ENCODE measurements around the gene CORO2B. TPM values are rescaled to one million over a fixed set of nuclear protein-coding genes. Genes with fewer than 3 reads are reported as not detected.
"Not testable (repeated sequence)": the region's sequence is repeated elsewhere in the genome, so short reads cannot be mapped to it uniquely, and the experiment has no call there.

The CORO2B gene
- total and polyA plus RNA-seq, 4 donors = 15.9 to 53.6 (median 33.2) TPM

DNA sequence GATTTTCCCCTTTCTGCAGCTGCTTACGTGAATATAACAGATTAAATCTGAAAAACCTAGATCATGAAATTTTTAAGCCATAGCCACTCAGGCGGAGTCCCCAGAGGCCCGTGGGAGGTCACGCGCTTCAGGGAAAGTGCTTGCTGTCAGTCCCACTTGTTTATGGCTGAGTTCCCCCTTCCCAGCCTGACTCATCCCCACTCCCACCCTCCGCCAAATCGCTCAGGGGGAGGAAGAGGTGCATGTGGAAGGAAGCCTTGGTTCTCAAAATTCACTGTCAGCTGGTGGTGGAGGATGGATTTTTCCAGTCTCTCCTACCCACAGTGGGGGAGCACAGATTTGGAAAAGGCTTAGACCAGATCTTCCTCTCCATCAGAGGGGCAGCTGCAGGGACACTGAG is 67.4 kb downstream of the CORO2B start:
- Histone ChIP-seq H3K4me1 (ENCODE audit: control insufficient read depth, insufficient read depth, low read length) (peaks cover 24% of the 10 kb centered on the region), H3K4me3 (ENCODE audit: low read depth, low read length) (no peak overlapping the region), H3K36me3 (ENCODE audit: control insufficient read depth, insufficient read depth, low read length) (peaks cover 21% of the 10 kb centered on the region), H3K27ac (ENCODE audit: low read depth, low read length) (no peak overlapping the region), H3K27me3 (ENCODE audit: control insufficient read depth, insufficient read depth, low read length) (no peaks in the 10 kb centered on the region), H3K9me3 (ENCODE audit: control insufficient read depth, insufficient read depth, low read length) (no peaks in the 10 kb centered on the region)
- WGBS (ENCODE audit: insufficient coverage) = 89% methylated on average over 2 of the region's 7 CpGs
- no peak for DNase-seq (ENCODE audit: low read depth in 4 of 6, low spot score in 6 of 6)

- H3K27ac ChIP-seq (ENCODE audit: low read depth, low read length) = no peak overlapping the region
Measured at GRCh38 chr15:68646696-68647095, 67.9 kb downstream of the CORO2B start.

GRCh38 chr15:68647361-68647760 is 68.6 kb downstream of the CORO2B start:
- not testable (repeated sequence) for H3K4me3 ChIP-seq (ENCODE audit: low read depth, low read length); DNase-seq (ENCODE audit: low read depth in 4 of 6, low spot score in 6 of 6); H3K27ac ChIP-seq (ENCODE audit: low read depth, low read length); H3K9me3 ChIP-seq (ENCODE audit: control insufficient read depth, insufficient read depth, low read length); H3K27me3 ChIP-seq (ENCODE audit: control insufficient read depth, insufficient read depth, low read length)
- peaks cover 26% of the 10 kb centered on the region for H3K4me1 ChIP-seq (ENCODE audit: control insufficient read depth, insufficient read depth, low read length)
- 100% methylated on average over 4 of the region's 13 CpGs for WGBS (ENCODE audit: insufficient coverage)
- peaks cover 19% of the 10 kb centered on the region for H3K36me3 ChIP-seq (ENCODE audit: control insufficient read depth, insufficient read depth, low read length)

More at GRCh38 chr15:68646696-68647095, 67.9 kb downstream of the CORO2B start:
- Histone ChIP-seq H3K36me3 (ENCODE audit: control insufficient read depth, insufficient read depth, low read length) (peaks cover 21% of the 10 kb centered on the region), H3K4me1 (ENCODE audit: control insufficient read depth, insufficient read depth, low read length) (peaks cover 24% of the 10 kb centered on the region), H3K9me3 (ENCODE audit: control insufficient read depth, insufficient read depth, low read length) (no peaks in the 10 kb centered on the region), H3K4me3 (ENCODE audit: low read depth, low read length) (no peak overlapping the region), H3K27me3 (ENCODE audit: control insufficient read depth, insufficient read depth, low read length) (no peaks in the 10 kb centered on the region)
- WGBS (ENCODE audit: insufficient coverage) = 77% methylated on average over 3 of the region's 5 CpGs
- no peak for DNase-seq (ENCODE audit: low read depth in 4 of 6, low spot score in 6 of 6)

DNA sequence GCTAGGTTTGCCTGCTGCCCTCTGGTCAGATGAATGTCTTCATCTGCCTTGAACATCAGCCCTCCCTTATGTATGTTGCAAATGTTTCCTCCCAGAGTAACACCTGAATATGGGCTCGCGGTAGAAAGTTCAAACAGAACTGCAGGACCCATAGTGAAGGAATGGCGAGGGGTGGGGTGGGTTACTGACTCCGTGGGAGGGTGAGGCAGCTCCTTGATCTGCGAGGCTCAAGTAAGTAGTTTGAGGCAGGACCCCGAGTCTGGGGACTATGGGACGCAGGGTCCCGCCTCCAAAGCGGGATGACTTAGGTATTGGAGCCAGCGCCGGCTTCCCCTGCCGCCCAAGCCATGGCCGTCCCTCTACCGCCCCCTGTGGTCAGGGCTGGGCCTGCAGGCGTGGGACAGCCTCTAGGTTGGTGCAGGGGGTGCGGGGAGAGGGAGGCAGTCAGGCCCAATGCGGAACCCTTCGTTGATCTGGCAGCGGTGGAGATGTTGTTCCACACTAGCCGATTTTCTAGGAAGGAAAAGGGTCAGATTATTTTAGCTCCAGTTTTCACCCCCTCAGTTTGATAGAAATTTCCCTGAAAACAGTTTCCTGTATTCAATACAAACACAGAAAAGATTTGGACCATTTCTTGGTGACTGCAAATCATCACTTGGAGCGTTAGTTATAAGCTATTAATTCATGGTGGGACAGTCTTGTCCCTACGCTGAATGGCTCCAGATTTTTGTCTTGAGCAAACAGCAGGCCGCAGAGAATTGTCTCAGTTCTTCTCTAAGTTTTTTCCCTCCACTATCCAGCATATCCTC is 72.3 kb downstream of the CORO2B start:
- WGBS (ENCODE audit: insufficient coverage) = 49% methylated on average over 18 of the region's 23 CpGs
- peak overlapping the region; percentile 80 for H3K27ac ChIP-seq (ENCODE audit: low read depth, low read length)
- no peak for DNase-seq (ENCODE audit: low read depth in 4 of 6, low spot score in 6 of 6)
- peaks cover 11% of the 10 kb centered on the region for H3K36me3 ChIP-seq (ENCODE audit: control insufficient read depth, insufficient read depth, low read length)
- peaks cover 50% of the 10 kb centered on the region for H3K4me1 ChIP-seq (ENCODE audit: control insufficient read depth, insufficient read depth, low read length)
- H3K4me3 ChIP-seq (ENCODE audit: low read depth, low read length) = no peak overlapping the region
- H3K27me3 ChIP-seq (ENCODE audit: control insufficient read depth, insufficient read depth, low read length) = no peaks in the 10 kb centered on the region
- H3K9me3 ChIP-seq (ENCODE audit: control insufficient read depth, insufficient read depth, low read length) = no peaks in the 10 kb centered on the region

DNA sequence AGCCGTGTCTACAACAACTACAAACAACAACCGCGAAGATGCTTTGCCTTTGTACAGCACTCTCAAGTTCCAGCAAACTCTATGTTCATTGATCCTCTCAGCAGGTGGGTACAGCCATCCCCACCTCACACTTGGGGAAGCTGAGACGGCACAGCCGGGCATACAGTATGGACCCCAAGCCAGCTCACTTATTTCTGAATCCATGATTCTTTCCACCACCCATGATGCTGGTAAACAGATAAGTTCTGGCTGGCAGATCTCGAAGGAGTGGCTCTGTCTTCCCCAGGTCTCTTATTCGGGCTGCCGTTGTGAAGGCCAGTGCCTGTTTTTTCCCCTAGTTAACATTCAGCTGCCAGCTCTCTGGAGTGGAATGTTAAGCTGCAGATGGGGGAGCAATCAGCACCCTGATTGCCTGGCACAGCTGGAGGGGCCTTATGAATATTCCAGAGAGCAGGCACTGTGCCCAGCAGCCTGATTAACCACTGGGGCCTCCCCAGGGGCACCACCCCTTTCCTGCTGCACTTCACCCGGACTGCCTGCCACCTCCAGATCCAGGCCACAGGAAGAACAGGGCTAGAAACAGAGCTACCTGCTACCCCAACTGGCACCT is 73.2 kb downstream of the CORO2B start:
- Histone ChIP-seq H3K4me3 (ENCODE audit: low read depth, low read length) (no peak overlapping the region), H3K36me3 (ENCODE audit: control insufficient read depth, insufficient read depth, low read length) (peaks cover 4% of the 10 kb centered on the region), H3K27ac (ENCODE audit: low read depth, low read length) (peak overlapping the region; percentile 80), H3K27me3 (ENCODE audit: control insufficient read depth, insufficient read depth, low read length) (no peaks in the 10 kb centered on the region), H3K4me1 (ENCODE audit: control insufficient read depth, insufficient read depth, low read length) (peaks cover 50% of the 10 kb centered on the region), H3K9me3 (ENCODE audit: control insufficient read depth, insufficient read depth, low read length) (no peaks in the 10 kb centered on the region)
- 27% methylated on average over 9 of the region's 9 CpGs for WGBS (ENCODE audit: insufficient coverage)
- peak in 2 of 6 donors; percentile 83 to 90 for DNase-seq (ENCODE audit: low read depth in 4 of 6, low spot score in 6 of 6)

GRCh38 chr15:68653031-68653635 is 74.3 kb downstream of the CORO2B start:
- H3K4me3 ChIP-seq (ENCODE audit: low read depth, low read length) = no peak overlapping the region
- peaks cover 53% of the 10 kb centered on the region for H3K4me1 ChIP-seq (ENCODE audit: control insufficient read depth, insufficient read depth, low read length)
- 82% methylated on average over 5 of the region's 6 CpGs for WGBS (ENCODE audit: insufficient coverage)
- no peak for DNase-seq (ENCODE audit: low read depth in 4 of 6, low spot score in 6 of 6)
- H3K27me3 ChIP-seq (ENCODE audit: control insufficient read depth, insufficient read depth, low read length) = no peaks in the 10 kb centered on the region
- peak overlapping the region; percentile 80 for H3K27ac ChIP-seq (ENCODE audit: low read depth, low read length)
- peaks cover 4% of the 10 kb centered on the region for H3K36me3 ChIP-seq (ENCODE audit: control insufficient read depth, insufficient read depth, low read length)
- no peaks in the 10 kb centered on the region for H3K9me3 ChIP-seq (ENCODE audit: control insufficient read depth, insufficient read depth, low read length)

DNA sequence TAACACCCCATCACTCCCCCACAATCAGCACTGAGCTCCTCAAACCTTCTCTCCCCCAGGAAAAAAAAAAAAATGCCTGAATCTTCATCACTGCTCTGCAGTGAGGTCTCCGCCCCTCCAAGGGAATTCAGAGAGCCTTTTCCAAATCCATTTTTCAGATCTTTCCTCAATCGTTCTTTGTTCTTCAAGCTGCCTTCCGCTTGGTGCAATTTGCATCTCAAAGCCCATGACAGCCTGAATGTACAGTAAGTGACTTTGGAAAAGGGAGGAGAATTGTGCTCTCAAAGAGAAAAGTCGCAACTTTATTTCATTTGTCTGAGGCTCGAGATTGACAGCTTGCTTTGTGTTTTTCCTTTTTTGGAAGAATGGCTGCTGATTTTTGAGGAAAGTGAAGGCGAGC is 75.0 kb downstream of the CORO2B start:
- H3K27ac ChIP-seq (ENCODE audit: low read depth, low read length) = peak overlapping the region; percentile 83
- 31% methylated on average over 2 of the region's 6 CpGs for WGBS (ENCODE audit: insufficient coverage)
- H3K9me3 ChIP-seq (ENCODE audit: control insufficient read depth, insufficient read depth, low read length) = no peaks in the 10 kb centered on the region
- peaks cover 6% of the 10 kb centered on the region for H3K36me3 ChIP-seq (ENCODE audit: control insufficient read depth, insufficient read depth, low read length)
- no peaks in the 10 kb centered on the region for H3K27me3 ChIP-seq (ENCODE audit: control insufficient read depth, insufficient read depth, low read length)
- H3K4me3 ChIP-seq (ENCODE audit: low read depth, low read length) = no peak overlapping the region
- peak in 2 of 6 donors; percentile 71 to 81 for DNase-seq (ENCODE audit: low read depth in 4 of 6, low spot score in 6 of 6)
- H3K4me1 ChIP-seq (ENCODE audit: control insufficient read depth, insufficient read depth, low read length) = peaks cover 60% of the 10 kb centered on the region

DNA sequence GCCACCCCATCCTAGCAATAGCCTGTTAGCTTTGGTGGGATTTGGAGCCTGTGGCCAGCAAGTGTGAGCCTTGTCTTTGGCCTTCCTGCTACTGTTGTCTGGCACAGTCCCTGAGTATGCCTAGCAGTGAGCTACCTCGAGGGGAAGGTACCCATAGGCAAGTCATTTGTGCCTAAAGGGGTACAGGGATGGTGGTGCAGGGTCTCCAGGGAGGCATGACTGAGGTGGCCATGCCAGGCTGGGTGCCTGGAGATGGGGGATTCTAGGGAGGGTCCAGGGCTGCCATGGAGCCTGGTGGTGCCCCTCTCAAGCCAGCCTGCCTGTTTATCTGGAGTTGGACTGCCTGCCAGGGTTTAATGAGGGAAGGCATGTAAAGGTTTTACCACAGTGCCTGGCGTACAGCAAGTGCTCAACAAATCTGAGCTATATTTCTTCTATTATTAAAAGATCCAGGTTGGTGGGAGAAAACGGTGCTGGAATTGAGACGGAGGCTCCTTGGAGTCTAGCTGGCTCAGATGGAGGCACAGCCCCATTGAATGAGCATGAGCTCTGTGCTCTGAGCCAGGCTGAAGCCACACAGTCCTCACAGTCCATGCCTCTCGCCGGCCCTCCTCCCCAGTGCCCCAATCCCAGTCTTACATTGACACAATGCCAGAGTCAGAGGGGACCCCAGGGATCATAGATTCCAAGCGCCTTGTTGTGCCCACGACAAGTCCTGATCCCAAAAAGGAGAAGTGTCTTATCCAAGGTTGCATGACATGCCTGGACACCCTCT is 76.2 kb downstream of the CORO2B start:
- DNase-seq (ENCODE audit: low read depth in 4 of 6, low spot score in 6 of 6) = no peak
- H3K9me3 ChIP-seq (ENCODE audit: control insufficient read depth, insufficient read depth, low read length) = no peaks in the 10 kb centered on the region
- H3K4me3 ChIP-seq (ENCODE audit: low read depth, low read length) = no peak overlapping the region
- peaks cover 60% of the 10 kb centered on the region for H3K4me1 ChIP-seq (ENCODE audit: control insufficient read depth, insufficient read depth, low read length)
- no peaks in the 10 kb centered on the region for H3K27me3 ChIP-seq (ENCODE audit: control insufficient read depth, insufficient read depth, low read length)
- H3K36me3 ChIP-seq (ENCODE audit: control insufficient read depth, insufficient read depth, low read length) = peaks cover 6% of the 10 kb centered on the region
- H3K27ac ChIP-seq (ENCODE audit: low read depth, low read length) = peak overlapping the region; percentile 83
- WGBS (ENCODE audit: insufficient coverage) = 51% methylated on average over 7 of the region's 8 CpGs

- no peak overlapping the region for H3K4me3 ChIP-seq (ENCODE audit: low read depth, low read length)
- H3K27me3 ChIP-seq (ENCODE audit: control insufficient read depth, insufficient read depth, low read length) = no peaks in the 10 kb centered on the region
- H3K36me3 ChIP-seq (ENCODE audit: control insufficient read depth, insufficient read depth, low read length) = peaks cover 6% of the 10 kb centered on the region
- peaks cover 57% of the 10 kb centered on the region for H3K4me1 ChIP-seq (ENCODE audit: control insufficient read depth, insufficient read depth, low read length)
- peak overlapping the region; percentile 83 for H3K27ac ChIP-seq (ENCODE audit: low read depth, low read length)
- WGBS (ENCODE audit: insufficient coverage) = 80% methylated on average over 2 of the region's 8 CpGs
- DNase-seq (ENCODE audit: low read depth in 4 of 6, low spot score in 6 of 6) = peak in 1 of 6 donors; percentile 46
- no peaks in the 10 kb centered on the region for H3K9me3 ChIP-seq (ENCODE audit: control insufficient read depth, insufficient read depth, low read length)
Measured at GRCh38 chr15:68655686-68656437, 77.1 kb downstream of the CORO2B start.

Measured in spinal cord (tissue), 10 donors.